ENCODE data around the gene ISM2. TPM values are rescaled to one million over a fixed set of nuclear protein-coding genes. Genes with fewer than 3 reads are reported as not detected.
"Not testable (repeated sequence)": the region's sequence is repeated elsewhere in the genome, so short reads cannot be mapped to it uniquely, and the experiment has no call there.

The ISM2 gene
- total RNA-seq, 2 experiments from 2014 or later, result not detected

DNA sequence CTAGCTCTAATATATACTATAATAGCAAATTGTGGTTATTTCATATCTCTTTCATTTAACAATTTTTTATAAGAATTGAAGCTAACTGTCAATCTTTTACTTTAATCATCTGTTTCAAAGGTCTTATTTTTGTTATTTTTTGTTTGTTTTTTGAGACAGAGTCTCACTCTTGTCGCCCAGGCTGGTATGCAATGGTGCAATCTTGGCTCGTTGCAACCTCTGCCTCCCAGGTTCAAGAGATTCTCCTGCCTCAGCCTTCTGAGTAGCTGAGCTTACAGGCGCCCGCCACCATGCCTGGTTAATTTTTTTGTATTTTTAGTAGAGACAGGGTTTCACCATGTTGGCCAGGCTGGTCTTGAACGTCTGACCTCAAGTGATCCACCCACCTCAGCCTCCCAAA, 30.1 kb upstream of the ISM2 start:
- CTCF ChIA-PET, result interaction anchor here (0.8 kb wide), 1 partner anchor 22 kb away, joined by 3 read pairs; no protein-coding TSS in a partner anchor

DNA sequence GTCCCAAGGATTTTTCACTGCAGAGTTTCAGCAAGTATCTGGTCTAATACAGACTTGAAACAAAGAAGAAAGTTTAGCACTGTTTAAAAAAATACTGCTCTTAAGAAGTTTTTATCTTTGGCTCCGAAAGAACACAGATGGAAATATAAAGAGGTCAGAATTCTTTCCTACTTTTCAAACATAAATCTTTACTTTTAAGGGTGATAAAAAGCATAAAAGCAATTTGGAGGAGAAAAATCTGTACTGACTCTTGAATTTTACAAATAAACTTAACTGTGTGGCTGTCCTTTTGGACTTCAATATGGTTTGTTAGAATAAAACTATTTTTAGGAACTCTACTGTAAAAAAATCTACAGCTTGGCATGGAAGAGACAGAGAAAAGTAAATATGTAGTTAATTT, 27.6 kb upstream of the ISM2 start:
- Mint-ChIP-seq H3K36me3 (ENCODE audit: low read depth) (peaks cover 18% of the 10 kb centered on the region), H3K27me3 (no peaks in the 10 kb centered on the region), H3K27ac (no peak overlapping the region), H3K4me3 (no peak overlapping the region), H3K4me1 (peaks cover 9% of the 10 kb centered on the region), H3K9me3 (no peaks in the 10 kb centered on the region)
- DNase-seq, result no peak
- ChIA-PET POLR2A (no interaction called here), CTCF (no interaction called here)

More for the DNA sequence above, 30.1 kb upstream of the ISM2 start:
- H3K9me3 Mint-ChIP-seq, H3K4me1 Mint-ChIP-seq, H3K27me3 Mint-ChIP-seq, DNase-seq, POLR2A ChIA-PET, H3K27ac Mint-ChIP-seq, H3K4me3 Mint-ChIP-seq: not testable (repeated sequence)
- peaks cover 17% of the 10 kb centered on the region for H3K36me3 Mint-ChIP-seq (ENCODE audit: low read depth)

DNA sequence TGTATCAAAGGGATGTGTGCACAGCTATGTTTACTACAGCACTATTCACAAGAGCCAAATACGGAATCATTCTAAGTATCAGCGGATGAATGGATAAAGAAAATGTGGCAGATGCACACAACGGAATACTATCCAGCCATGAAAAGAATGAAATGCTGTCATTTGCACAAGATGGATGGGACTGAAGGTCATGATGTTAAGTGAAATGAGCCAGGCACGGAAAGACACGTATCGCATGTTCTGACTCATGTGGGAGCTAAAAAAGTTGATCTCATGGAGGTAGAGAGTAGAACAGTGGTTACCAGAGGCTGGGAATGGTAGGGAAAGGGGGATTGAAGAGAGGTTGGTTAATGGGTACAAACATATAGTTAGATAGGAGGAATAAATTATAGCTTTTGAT, 25.9 kb upstream of the ISM2 start:
- Mint-ChIP-seq H3K27ac (no peak overlapping the region), H3K4me1 (no peaks in the 10 kb centered on the region), H3K27me3 (no peaks in the 10 kb centered on the region), H3K9me3 (no peaks in the 10 kb centered on the region), H3K4me3 (no peak overlapping the region), H3K36me3 (ENCODE audit: low read depth) (peaks cover 20% of the 10 kb centered on the region)
- ChIA-PET CTCF (interaction anchor here (0.9 to 1.6 kb wide), 2 partner anchors 12 to 26 kb away, joined by 3 to 5 read pairs; no protein-coding TSS in a partner anchor), POLR2A (no interaction called here)
- DNase-seq, result no peak

DNA sequence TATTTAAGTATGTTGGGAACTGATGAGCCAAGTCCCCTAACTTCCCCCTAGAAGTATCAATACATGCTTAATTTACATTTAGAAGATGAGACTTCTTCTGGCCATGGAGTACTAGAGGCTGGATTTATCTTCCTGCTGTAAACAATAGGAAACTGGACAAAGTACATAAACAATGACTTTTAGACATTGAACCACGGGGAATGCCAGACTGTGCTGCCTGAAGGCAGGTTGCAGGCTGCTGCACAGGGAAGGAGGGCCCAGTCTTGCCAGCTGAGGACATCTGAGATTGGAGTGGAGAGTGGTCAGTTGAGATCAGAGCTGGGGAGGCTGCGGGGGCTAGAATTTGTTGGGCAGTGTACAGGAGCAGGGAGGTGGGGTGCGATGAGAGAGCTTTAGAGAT, 24.5 kb upstream of the ISM2 start:
- H3K27me3 Mint-ChIP-seq, result no peaks in the 10 kb centered on the region
- DNase-seq, result no peak
- CTCF ChIA-PET, result no interaction called here
- H3K27ac Mint-ChIP-seq, result no peak overlapping the region
- no peaks in the 10 kb centered on the region for H3K9me3 Mint-ChIP-seq
- POLR2A ChIA-PET, result no interaction called here
- peaks cover 26% of the 10 kb centered on the region for H3K36me3 Mint-ChIP-seq (ENCODE audit: low read depth)
- no peaks in the 10 kb centered on the region for H3K4me1 Mint-ChIP-seq
- no peak overlapping the region for H3K4me3 Mint-ChIP-seq

DNA sequence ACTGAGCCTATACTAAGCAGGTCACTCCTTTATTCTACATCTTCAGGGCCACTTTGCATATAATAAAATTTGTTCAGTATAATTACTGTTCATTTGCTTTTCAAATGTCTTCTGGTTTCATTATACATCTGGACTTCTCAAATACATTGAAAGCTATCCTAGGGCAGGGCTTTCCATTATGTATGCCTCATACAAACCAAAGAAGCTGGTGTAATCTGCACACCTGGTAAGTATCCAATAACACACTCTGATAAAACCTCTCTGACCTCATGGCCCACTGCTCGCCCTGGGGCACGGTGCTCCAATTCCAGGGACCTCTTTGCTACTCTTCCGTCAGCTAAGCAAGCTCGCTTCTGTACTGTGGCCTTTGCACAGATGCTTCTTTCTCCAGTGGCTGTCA, 21.9 kb upstream of the ISM2 start:
- H3K4me1 Mint-ChIP-seq, result no peaks in the 10 kb centered on the region
- no peak overlapping the region for H3K27ac Mint-ChIP-seq
- H3K9me3 Mint-ChIP-seq, result no peaks in the 10 kb centered on the region
- H3K36me3 Mint-ChIP-seq (ENCODE audit: low read depth), result peaks cover 36% of the 10 kb centered on the region
- POLR2A ChIA-PET, result no interaction called here
- H3K27me3 Mint-ChIP-seq, result no peaks in the 10 kb centered on the region
- no peak overlapping the region for H3K4me3 Mint-ChIP-seq
- DNase-seq, result no peak
- CTCF ChIA-PET, result interaction anchor here (1.1 kb wide), 1 partner anchor 33 kb away, joined by 3 read pairs; no protein-coding TSS in a partner anchor

DNA sequence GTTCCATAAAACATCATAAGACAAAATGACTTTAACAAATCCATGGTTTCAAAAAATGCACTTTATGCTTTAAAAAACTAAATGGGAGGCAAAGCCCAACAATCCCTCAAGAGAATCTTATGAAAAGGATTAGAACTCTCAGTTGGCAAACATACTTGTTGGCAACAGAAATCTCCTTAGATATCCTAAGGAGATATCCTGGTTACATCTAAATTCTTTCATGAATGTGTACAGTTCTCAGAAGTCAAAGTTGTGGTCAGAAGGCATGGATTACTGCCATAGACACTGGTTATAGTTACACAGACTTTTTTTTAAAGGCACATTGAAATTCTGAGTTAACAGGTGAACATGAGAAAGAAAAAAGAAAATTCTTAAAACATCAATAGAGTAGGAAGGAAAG, 17.5 kb upstream of the ISM2 start:
- peaks cover 41% of the 10 kb centered on the region for H3K36me3 Mint-ChIP-seq (ENCODE audit: low read depth)
- H3K27ac Mint-ChIP-seq, result no peak overlapping the region
- H3K4me1 Mint-ChIP-seq, result no peaks in the 10 kb centered on the region
- no peaks in the 10 kb centered on the region for H3K9me3 Mint-ChIP-seq
- POLR2A ChIA-PET, result no interaction called here
- no peaks in the 10 kb centered on the region for H3K27me3 Mint-ChIP-seq
- no peak overlapping the region for H3K4me3 Mint-ChIP-seq
- CTCF ChIA-PET, result no interaction called here
- DNase-seq, result no peak

DNA sequence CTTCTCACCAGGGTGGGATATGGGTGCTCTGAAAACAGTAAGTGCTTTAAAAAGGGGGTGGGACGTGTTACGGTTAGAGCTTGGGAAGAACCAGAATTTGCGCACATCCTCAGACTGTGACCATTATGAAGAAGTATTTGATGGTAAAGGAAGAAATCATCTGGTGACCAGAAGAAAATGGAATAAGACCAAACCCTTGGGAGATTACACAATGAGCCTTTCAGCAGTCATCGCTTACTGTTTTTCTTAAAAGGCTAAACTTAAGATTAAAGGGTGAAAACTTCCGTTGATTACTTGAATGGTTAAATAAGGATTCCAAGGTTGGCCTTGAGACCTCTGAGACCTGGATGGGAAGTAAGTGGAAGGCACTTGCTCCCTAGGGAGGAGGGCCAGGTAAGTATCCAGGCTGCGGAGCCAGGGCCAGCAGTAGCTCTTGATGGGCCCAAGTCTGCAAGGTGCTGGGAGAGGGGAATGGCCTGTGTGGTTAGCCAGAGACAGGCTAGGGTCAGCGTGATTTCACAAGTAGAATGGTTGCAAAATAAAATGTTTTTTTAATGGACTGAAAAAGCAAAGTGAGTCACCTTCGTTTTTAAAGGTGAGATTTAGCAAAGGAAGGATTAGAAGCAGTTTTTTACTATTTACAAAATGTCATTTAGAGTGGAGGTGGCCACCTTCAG, 13.0 kb upstream of the ISM2 start:
- no peaks in the 10 kb centered on the region for H3K4me1 Mint-ChIP-seq
- no peaks in the 10 kb centered on the region for H3K9me3 Mint-ChIP-seq
- H3K4me3 Mint-ChIP-seq, result no peak overlapping the region
- peaks cover 37% of the 10 kb centered on the region for H3K36me3 Mint-ChIP-seq (ENCODE audit: low read depth)
- H3K27me3 Mint-ChIP-seq, result no peaks in the 10 kb centered on the region
- ChIA-PET POLR2A (no interaction called here), CTCF (no interaction called here)
- no peak for DNase-seq
- no peak overlapping the region for H3K27ac Mint-ChIP-seq

DNA sequence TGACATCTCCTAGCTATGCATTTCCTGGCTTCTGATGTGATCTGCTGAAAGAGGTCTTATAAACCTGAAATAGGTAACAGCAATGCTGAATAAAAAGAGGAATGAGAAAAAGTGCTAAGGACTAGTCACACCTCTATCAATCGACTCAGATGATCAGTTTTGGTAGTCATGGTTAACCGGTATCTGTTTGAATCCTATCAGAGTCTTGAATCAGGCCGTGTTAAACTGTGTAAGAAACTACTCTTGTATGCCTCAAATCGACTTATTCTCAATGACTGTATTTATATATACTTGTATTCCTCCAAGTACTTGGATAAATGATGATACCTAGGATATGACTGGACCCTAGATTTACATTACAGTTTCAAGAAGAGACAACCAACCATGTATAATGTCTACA, 10.8 kb upstream of the ISM2 start:
- H3K4me1 Mint-ChIP-seq, result no peaks in the 10 kb centered on the region
- DNase-seq, result no peak
- no peak overlapping the region for H3K27ac Mint-ChIP-seq
- POLR2A ChIA-PET, result no interaction called here
- CTCF ChIA-PET, result no interaction called here
- H3K9me3 Mint-ChIP-seq, result no peaks in the 10 kb centered on the region
- peaks cover 30% of the 10 kb centered on the region for H3K36me3 Mint-ChIP-seq (ENCODE audit: low read depth)
- no peaks in the 10 kb centered on the region for H3K27me3 Mint-ChIP-seq
- H3K4me3 Mint-ChIP-seq, result no peak overlapping the region

DNA sequence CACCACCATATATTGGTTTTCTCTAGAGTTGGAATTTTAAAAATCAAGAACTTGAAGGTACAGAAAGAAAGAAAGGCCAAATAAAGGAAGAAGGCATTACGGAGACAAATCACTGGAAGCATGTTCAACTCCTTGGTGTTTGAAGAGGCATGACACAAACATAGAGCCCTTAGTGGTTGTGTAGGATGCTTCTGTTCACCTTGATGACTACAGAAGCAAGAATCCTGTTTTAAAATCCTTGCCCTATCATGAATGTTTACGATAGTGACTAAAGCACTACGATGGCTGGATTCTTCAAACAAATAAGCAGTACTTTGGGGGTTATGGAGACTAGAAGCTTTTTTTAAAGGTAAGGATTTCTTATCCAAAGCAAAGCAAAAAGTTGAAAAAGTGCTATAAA, 10.3 kb upstream of the ISM2 start:
- H3K4me3 Mint-ChIP-seq, result no peak overlapping the region
- DNase-seq, result no peak
- H3K36me3 Mint-ChIP-seq (ENCODE audit: low read depth), result peaks cover 30% of the 10 kb centered on the region
- no peaks in the 10 kb centered on the region for H3K27me3 Mint-ChIP-seq
- CTCF ChIA-PET, result no interaction called here
- no peaks in the 10 kb centered on the region for H3K4me1 Mint-ChIP-seq
- H3K27ac Mint-ChIP-seq, result no peak overlapping the region
- POLR2A ChIA-PET, result no interaction called here
- H3K9me3 Mint-ChIP-seq, result no peaks in the 10 kb centered on the region

DNA sequence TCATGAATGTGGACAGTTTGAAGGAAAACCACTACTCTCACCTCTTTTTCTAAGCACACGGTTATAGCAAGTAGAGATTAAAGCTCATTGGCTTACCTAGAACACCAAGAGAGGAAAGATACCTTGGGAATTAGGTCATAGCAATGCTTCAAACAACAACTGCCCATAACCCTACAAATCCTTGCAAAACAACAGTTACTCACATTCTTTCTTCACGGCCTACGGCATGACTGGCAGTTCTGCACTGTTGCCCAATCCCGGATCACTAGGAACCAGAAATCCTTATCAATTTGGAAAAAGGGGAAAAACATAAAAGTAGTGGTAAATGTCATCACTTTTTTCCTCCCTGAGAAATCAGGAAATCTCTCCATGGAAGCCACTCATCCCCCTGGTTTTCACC, 9.6 kb upstream of the ISM2 start:
- CTCF ChIA-PET, result interaction anchor here (0.6 kb wide), 1 partner anchor 1052 kb away, joined by 3 read pairs; no protein-coding TSS in a partner anchor
- H3K4me3 Mint-ChIP-seq, result no peak overlapping the region
- POLR2A ChIA-PET, result no interaction called here

DNA sequence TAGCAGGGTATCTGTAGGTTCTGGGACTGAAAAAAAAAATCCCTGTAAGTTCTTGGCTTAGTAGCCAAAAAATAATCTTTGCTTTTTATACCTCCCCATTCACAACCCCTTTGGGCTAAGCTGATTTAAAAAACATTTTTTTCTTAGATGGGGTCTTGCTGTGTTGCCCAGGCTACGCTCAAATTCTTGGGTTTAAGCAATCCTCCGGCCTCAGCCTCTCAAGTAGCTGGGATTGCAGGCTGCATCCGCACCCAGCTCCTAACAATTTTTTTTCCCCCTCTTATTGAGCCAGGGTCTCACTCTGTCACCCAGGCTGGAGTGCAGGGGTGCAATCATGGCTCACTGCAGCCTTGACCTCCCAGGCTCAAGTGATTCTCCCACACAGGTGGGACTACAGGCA, 9.1 kb upstream of the ISM2 start:
- ChIA-PET CTCF (no interaction called here), POLR2A (no interaction called here)
- H3K4me3 Mint-ChIP-seq, result no peak overlapping the region
- no peak for DNase-seq
- no peaks in the 10 kb centered on the region for H3K4me1 Mint-ChIP-seq
- H3K27ac Mint-ChIP-seq, result no peak overlapping the region
- H3K9me3 Mint-ChIP-seq, result peaks cover 5% of the 10 kb centered on the region
- no peaks in the 10 kb centered on the region for H3K27me3 Mint-ChIP-seq
- H3K36me3 Mint-ChIP-seq (ENCODE audit: low read depth), result peaks cover 30% of the 10 kb centered on the region

More for the DNA sequence above, 9.6 kb upstream of the ISM2 start:
- Mint-ChIP-seq H3K27me3 (no peaks in the 10 kb centered on the region), H3K4me1 (no peaks in the 10 kb centered on the region), H3K36me3 (ENCODE audit: low read depth) (peaks cover 30% of the 10 kb centered on the region), H3K27ac (no peak overlapping the region), H3K9me3 (peaks cover 2% of the 10 kb centered on the region)
- DNase-seq, result no peak

DNA sequence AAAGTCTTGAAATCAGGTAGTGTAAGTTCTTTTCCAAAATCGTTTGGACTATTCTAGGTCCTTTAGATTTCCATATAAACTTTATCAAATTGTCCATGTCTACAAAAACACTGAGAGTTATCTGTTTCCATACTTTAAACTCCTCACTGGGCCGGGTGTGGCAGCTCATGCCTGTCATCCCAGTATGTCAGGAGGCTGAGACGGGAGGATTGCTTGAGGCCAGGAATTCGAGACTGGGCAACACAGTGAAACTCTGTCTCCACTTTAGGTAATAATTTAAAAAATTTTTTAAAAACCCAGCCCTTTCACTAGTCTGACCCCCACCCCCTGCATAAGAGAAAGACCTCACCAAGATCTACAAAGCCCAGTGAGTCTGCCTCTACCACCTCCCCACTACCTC, 6.4 kb upstream of the ISM2 start:
- Mint-ChIP-seq H3K27me3 (peaks cover 8% of the 10 kb centered on the region), H3K4me3 (no peak overlapping the region), H3K4me1 (no peaks in the 10 kb centered on the region), H3K27ac (no peak overlapping the region), H3K9me3 (peaks cover 5% of the 10 kb centered on the region), H3K36me3 (ENCODE audit: low read depth) (peaks cover 15% of the 10 kb centered on the region)
- ChIA-PET CTCF (no interaction called here), POLR2A (no interaction called here)
- no peak for DNase-seq

DNA sequence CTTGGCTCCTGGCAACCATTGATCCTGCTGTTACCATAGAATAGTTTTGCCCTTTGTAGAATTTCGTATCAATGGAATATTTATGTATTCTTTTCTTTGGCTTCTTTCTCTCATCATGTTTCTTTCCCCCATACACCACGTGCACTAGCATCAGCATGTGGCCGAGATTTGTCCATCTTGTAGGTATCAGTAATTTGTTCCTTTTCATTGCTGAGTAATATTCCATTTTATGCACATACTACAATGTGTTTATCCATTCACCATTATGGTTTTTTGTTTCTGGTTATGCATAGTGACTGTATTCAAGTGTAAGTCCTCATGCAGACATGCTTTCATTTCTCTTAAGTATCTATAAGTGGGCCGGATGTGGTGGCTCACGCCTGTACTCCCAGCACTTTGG, 4.5 kb upstream of the ISM2 start:
- Mint-ChIP-seq H3K36me3 (ENCODE audit: low read depth) (peaks cover 8% of the 10 kb centered on the region), H3K4me3 (no peak overlapping the region), H3K9me3 (peaks cover 5% of the 10 kb centered on the region), H3K4me1 (peaks cover 2% of the 10 kb centered on the region), H3K27me3 (peaks cover 18% of the 10 kb centered on the region), H3K27ac (no peak overlapping the region)
- ChIA-PET CTCF (no interaction called here), POLR2A (no interaction called here)
- DNase-seq, result no peak

DNA sequence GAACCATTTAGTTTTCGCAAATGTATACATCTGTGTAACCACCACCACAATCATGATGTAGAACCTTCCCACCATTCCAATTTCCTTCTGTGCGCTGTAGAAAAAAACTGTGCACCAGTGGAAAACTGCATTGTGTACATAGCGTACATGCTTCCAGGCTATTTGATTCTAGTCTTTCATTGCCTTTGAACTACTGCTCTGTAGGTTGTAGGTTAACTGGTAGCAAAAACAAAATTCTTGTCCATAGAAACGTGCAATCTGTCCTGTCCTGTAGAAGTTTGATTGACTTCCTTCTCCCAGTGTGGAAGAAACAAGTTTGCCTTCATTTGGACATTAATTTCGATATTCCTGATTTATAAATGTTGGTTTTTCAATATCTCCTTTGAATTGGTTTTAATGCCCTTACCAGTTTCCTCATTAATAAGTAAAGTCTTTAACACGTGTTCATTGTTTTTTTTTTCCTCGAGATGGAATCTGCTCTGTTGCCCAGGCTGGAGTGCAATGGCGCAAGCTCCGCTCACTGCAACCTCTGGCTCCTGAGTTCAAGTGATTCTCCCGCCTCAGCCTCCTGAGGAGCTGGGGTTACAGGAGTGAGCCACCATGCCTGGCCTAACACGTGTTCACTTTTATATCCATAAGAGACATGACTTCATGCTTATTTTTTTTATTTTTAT, 3.6 kb upstream of the ISM2 start:
- ChIA-PET CTCF (no interaction called here), POLR2A (no interaction called here)
- no peak overlapping the region for H3K4me3 Mint-ChIP-seq
- H3K27me3 Mint-ChIP-seq, result peaks cover 25% of the 10 kb centered on the region
- peaks cover 5% of the 10 kb centered on the region for H3K36me3 Mint-ChIP-seq (ENCODE audit: low read depth)
- no peak overlapping the region for H3K27ac Mint-ChIP-seq
- DNase-seq, result no peak
- H3K9me3 Mint-ChIP-seq, result peaks cover 5% of the 10 kb centered on the region
- H3K4me1 Mint-ChIP-seq, result peaks cover 6% of the 10 kb centered on the region
